Lower lobe of right lung (tissue), 2 donors: Measurements from ENCODE around the gene DNAH11. TPM values are rescaled to one million over a fixed set of nuclear protein-coding genes. Genes with fewer than 3 reads are reported as not detected.
A peak's percentile ranks its signal among the peaks of the same experiment; 100 is the strongest.
"Not testable (repeated sequence)": the region's sequence is repeated elsewhere in the genome, so short reads cannot be mapped to it uniquely, and the experiment has no call there.

Experiments
- ATAC-seq, 2 donors: fragments of 200-7000 bp; cut with Tn5 transposase; one replicate each; pipeline ENCODE4 v1.9.1; 2020 to 2022; ENCODE audit warnings: mild to moderate bottlenecking in 2 of 2, moderate library complexity in 2 of 2
- DNase-seq: peaks from one replicate; pipeline ENCODE4 v3.0.0-alpha.2; 2020
- H3K27ac ChIP-seq: fragments of 200-600 bp; one replicate; pipeline ENCODE4 v1.8.0; 2022
- H3K27me3 ChIP-seq: fragments of 200-600 bp; one replicate; pipeline ENCODE4 v1.8.0; 2022; ENCODE audit warnings: low read depth
- H3K36me3 ChIP-seq: fragments of 200-600 bp; one replicate; pipeline ENCODE4 v1.8.0; 2022; ENCODE audit warnings: mild to moderate bottlenecking
- H3K4me1 ChIP-seq: fragments of 200-600 bp; one replicate; pipeline ENCODE4 v1.8.0; 2022
- H3K4me3 ChIP-seq: fragments of 200-600 bp; one replicate; pipeline ENCODE4 v1.8.0; 2022; ENCODE audit warnings: mild to moderate bottlenecking
- H3K9me3 ChIP-seq: fragments of 200-600 bp; one replicate; pipeline ENCODE4 v1.8.0; 2022
- intact Hi-C: fragments of 100-400 bp; cut with DNase I; formaldehyde crosslinking; loops from one replicate; pipeline ENCODE4 v1.11.0; 2022
- total RNA-seq: library from RNA; stranded (reverse); fragmentation: NEBNext Ultra II Directional; extraction: Animal tissue kit (Norgen Biotek cat#: 25700); gene quantifications from one replicate; pipeline ENCODE4 v1.2.1, GENCODE V29; 2021
- TF ChIP-seq, protein P1 (sequence below): fragments of 200-600 bp; IDR thresholded peaks from one replicate; pipeline ENCODE4 v1.8.0; 2022; ENCODE audit warnings: antibody characterized with exemption, mild to moderate bottlenecking
- donor health status: DM: no; HTN: yes; CAD: no; lungs with severe emphysema.

The DNAH11 gene
- total RNA-seq, 1 donor from 2014 or later, result 8.9 TPM

DNA sequence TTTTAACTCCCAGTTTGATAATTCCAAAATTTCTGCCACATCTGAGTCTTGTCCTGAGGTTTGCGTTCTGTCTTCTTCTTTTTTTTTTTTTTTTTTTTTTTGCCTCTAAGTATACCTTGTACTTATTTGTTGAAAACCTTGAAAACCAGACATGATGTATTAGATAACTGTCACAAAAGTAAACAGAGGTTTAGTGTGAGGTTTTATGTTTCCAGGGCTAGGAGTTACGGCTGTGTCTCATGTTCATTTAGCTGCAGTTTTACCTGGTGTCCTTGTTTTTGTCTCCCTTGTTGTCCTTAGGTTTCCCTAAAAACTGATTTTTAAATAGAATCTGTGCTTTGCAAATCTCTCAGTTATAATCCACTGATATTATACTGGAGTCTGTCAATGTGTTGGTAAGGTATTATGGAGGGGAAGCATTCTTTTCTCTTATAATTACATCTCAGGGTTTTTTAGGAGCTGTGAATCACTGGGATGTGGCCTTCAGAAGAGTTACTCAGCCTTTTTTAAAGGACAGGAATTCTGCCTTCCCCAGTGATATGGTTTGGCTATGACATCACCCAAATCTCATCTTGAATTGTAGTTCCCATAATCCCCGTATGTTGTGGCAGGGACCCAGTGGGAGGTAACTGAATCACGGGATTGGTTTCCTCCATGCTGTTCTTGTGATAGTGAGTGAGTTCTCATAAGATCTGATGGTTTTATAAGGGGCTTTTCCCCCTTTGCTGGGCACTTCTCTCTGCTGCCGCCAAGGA is 307.9 kb downstream of the DNAH11 start:
- H3K27ac ChIP-seq, result peak overlapping the region; percentile 10
- DNase-seq, result no peak

DNA sequence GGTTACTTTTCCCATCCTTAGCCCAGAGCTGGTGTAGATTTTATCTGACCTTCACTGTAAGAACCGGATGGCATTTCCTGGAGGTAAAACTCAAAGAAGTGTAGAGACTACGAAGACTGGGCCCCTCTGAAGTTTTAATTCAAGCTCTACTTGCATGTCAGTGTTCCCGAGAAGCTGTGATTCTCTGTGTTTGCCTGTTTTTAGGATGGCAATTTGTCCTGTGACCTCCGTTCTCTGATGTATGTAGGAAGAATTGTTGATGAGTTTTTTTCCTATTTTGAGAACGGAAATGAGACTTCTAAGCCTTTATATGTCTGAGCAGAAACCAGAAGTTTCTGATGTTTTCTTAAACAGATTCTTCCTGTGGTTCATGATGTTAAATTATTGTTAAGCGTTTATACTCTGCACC is 308.7 kb downstream of the DNAH11 start:
- H3K36me3 ChIP-seq, result no peaks in the 10 kb centered on the region
- H3K4me3 ChIP-seq, result no peak overlapping the region
- ATAC-seq (no peak), DNase-seq (no peak)
- TF ChIP-seq, protein P1, sequence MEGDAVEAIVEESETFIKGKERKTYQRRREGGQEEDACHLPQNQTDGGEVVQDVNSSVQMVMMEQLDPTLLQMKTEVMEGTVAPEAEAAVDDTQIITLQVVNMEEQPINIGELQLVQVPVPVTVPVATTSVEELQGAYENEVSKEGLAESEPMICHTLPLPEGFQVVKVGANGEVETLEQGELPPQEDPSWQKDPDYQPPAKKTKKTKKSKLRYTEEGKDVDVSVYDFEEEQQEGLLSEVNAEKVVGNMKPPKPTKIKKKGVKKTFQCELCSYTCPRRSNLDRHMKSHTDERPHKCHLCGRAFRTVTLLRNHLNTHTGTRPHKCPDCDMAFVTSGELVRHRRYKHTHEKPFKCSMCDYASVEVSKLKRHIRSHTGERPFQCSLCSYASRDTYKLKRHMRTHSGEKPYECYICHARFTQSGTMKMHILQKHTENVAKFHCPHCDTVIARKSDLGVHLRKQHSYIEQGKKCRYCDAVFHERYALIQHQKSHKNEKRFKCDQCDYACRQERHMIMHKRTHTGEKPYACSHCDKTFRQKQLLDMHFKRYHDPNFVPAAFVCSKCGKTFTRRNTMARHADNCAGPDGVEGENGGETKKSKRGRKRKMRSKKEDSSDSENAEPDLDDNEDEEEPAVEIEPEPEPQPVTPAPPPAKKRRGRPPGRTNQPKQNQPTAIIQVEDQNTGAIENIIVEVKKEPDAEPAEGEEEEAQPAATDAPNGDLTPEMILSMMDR, result no peak
- no peaks in the 10 kb centered on the region for H3K4me1 ChIP-seq
- peak overlapping the region; percentile 10 for H3K27ac ChIP-seq
- H3K27me3 ChIP-seq, result no peaks in the 10 kb centered on the region
- intact Hi-C loops, result no loop called here
- H3K9me3 ChIP-seq, result no peaks in the 10 kb centered on the region

More for the DNA sequence above, 307.9 kb downstream of the DNAH11 start:
- intact Hi-C loops, result no loop called here
- no peak for ATAC-seq
- no peaks in the 10 kb centered on the region for H3K4me1 ChIP-seq
- TF ChIP-seq, protein P1, result no peak
- no peaks in the 10 kb centered on the region for H3K36me3 ChIP-seq
- H3K9me3 ChIP-seq, result no peaks in the 10 kb centered on the region
- no peaks in the 10 kb centered on the region for H3K27me3 ChIP-seq
- H3K4me3 ChIP-seq, result no peak overlapping the region

DNA sequence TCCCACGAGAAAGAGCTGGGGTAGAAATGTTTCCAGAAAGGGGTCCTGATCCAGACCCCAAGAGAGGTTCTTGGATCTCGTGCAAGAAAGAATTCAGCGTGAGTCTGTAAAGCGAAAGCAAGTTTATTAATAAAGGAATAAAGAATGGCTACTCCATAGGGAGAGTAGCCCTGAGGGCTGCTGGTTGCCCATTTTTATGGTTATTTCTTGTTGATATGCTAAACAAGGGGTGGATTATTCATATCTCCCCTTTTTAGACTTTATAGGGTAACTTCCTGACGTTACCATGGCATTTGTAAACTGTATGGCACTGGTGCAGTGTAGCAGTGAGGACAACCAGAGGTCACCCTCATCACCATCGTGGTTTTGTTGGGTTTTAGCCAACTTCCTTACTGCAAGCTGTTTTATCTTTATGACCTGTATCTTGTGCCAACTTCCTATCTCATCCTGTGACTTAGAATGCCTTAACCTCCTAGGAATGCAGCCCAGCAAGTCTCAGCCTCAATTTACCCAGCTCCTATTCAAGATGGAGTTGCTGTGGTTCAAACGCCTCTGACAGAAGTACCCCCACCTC is 322.9 kb downstream of the DNAH11 start:
- H3K4me3 ChIP-seq, ATAC-seq, H3K27me3 ChIP-seq, H3K9me3 ChIP-seq, H3K36me3 ChIP-seq, H3K27ac ChIP-seq, DNase-seq, intact Hi-C loops, H3K4me1 ChIP-seq: not testable (repeated sequence)

DNA sequence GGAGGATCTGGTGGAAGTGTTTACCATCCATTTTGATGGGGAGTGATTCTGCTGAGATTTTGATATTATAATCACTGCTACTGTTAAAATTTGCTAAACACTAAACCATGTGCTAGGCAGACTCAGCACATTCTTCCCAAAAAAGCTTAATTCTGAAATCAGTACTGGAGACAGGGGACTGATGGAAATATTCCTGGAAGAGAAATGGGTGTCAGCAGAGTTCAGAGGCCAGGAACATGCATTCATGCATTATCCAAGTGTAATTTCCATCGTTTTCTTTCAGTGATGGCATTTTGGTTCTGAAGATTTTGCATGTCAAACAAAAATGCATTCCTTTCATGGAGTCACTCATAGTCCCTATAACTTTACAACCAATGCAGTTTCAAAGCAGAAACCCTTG is 323.9 kb downstream of the DNAH11 start:
- intact Hi-C loops, result no loop called here
- no peak for ATAC-seq
- H3K27ac ChIP-seq, result no peak overlapping the region
- H3K4me1 ChIP-seq, result no peaks in the 10 kb centered on the region
- H3K4me3 ChIP-seq, result no peak overlapping the region
- H3K9me3 ChIP-seq, result no peaks in the 10 kb centered on the region
- no peaks in the 10 kb centered on the region for H3K36me3 ChIP-seq
- TF ChIP-seq, protein P1, result no peak
- DNase-seq, result no peak
- no peaks in the 10 kb centered on the region for H3K27me3 ChIP-seq

DNA sequence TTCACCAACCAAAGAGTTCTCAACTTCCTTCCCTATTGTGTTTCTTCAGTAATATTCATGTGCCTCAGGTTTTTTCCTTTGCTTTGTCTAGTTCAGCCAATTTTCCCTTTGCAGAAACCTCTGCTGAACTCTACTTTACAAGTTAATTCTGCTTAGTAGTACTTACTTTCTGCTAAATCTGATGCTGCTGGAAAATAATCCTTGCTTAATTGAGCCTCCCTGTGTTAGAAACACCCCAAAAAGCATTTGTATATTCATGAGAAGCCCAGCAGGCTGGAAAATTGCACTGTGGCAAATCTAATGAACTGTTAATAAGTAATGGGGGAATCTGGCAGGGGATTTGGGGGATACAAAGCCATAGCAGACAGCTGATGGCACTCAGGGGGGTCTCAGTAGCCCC is 324.4 kb downstream of the DNAH11 start:
- H3K9me3 ChIP-seq, result no peaks in the 10 kb centered on the region
- no peaks in the 10 kb centered on the region for H3K4me1 ChIP-seq
- H3K36me3 ChIP-seq, result no peaks in the 10 kb centered on the region
- intact Hi-C loops, result no loop called here
- TF ChIP-seq, protein P1, result no peak
- H3K27ac ChIP-seq, result no peak overlapping the region
- no peaks in the 10 kb centered on the region for H3K27me3 ChIP-seq
- no peak overlapping the region for H3K4me3 ChIP-seq
- DNase-seq (no peak), ATAC-seq (no peak)
